Activated T-cell treated with anti-CD3 and anti-CD28 coated beads, Interleukin-2, amount 50 U/mL, for 72 hours (primary cell): ENCODE data around the gene ANTXR1. TPM values are rescaled to one million over a fixed set of nuclear protein-coding genes. Genes with fewer than 3 reads are reported as not detected.

ENCODE experiments used
- ATAC-seq, 2 donors: fragments of 150-1000 bp; cut with Tn5 transposase; replicated peaks in 1 of 2; 2 replicates each; pipeline ENCODE4 v1.10.0; 2021; ENCODE audit warnings: moderate library complexity in 2 of 2, mild to moderate bottlenecking in 1 of 2
- DNase-seq, 2 donors: peaks; one replicate each; pipeline ENCODE4 v3.0.0; 2021 to 2022; ENCODE audit warnings: mixed read lengths in 1 of 2
- H3K27ac Mint-ChIP-seq: one replicate; pipeline ENCODE4 v1.8.0; 2022; ENCODE audit warnings: mild to moderate bottlenecking, moderate library complexity, mixed read lengths
- H3K27me3 Mint-ChIP-seq: one replicate; pipeline ENCODE4 v1.8.0; 2022; ENCODE audit warnings: low read depth, mixed read lengths
- H3K36me3 Mint-ChIP-seq, 2 donors: one replicate each; pipeline ENCODE4 v1.8.0; 2022; ENCODE audit warnings: mixed read lengths in 2 of 2, mild to moderate bottlenecking in 1 of 2; ENCODE audit not compliant: insufficient read depth in 2 of 2
- H3K4me1 Mint-ChIP-seq: one replicate; pipeline ENCODE4 v1.8.0; 2022; ENCODE audit warnings: low read depth, mixed read lengths
- H3K4me3 Mint-ChIP-seq, 2 donors: one replicate each; pipeline ENCODE4 v1.8.0; 2022; ENCODE audit warnings: mild to moderate bottlenecking in 2 of 2, mixed read lengths in 2 of 2, moderate library complexity in 2 of 2
- H3K9me3 Mint-ChIP-seq, 2 donors: one replicate each; pipeline ENCODE4 v1.8.0; 2022; ENCODE audit warnings: mixed read lengths in 2 of 2
- total RNA-seq, 2 donors: library from RNA; stranded (reverse); gene quantifications; one replicate each; pipeline ENCODE4 v1.2.3, GENCODE V29; 2022

Gene ANTXR1
- total RNA-seq, 2 donors from 2014 or later = not detected

DNA sequence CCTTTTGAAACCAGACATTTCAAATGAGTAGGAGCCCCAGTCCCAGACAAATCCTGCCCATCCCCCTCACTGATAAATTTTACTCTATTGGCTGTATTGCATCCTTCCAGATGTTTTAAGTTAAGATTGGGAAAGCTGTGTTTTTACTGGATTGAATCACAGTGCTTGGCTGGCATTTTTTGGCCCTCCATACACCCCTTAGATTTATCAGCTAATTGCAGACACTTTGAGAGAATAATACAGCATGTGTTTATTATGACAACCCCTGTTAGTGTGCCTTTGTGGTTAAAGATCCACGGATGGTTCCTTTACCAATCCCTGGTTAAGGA lies 74.9 kb downstream of the ANTXR1 start:
- Mint-ChIP-seq H3K27ac (no peak overlapping the region), H3K36me3 (no peaks in the 10 kb centered on the region), H3K4me1 (no peaks in the 10 kb centered on the region), H3K9me3 (no peaks in the 10 kb centered on the region), H3K4me3 (no peak overlapping the region), H3K27me3 (peaks cover 67% of the 10 kb centered on the region)
- no peak for ATAC-seq
- no peak for DNase-seq

DNA sequence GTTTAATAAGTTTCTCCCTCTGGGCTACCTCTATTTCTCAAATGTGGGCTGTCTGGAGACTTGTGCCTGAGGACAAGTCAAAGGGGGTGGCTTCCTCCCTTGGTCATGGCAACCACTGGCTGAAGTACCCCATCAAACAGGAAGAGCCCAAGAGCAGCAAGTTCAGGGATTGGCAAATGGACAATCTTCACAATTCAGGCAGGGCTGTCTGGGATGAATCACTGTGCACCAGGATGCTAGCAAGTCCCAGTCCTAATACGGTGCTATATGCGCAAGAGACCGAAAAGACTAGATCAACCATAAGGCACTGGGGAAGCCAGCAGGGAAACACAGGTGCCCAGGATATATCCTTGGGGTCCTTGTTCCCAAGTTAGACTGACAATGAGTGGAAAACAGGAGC lies 75.5 kb downstream of the ANTXR1 start:
- Mint-ChIP-seq H3K27me3 (peaks cover 61% of the 10 kb centered on the region), H3K4me1 (no peaks in the 10 kb centered on the region), H3K36me3 (no peaks in the 10 kb centered on the region), H3K27ac (no peak overlapping the region), H3K9me3 (no peaks in the 10 kb centered on the region), H3K4me3 (no peak overlapping the region)
- DNase-seq (no peak), ATAC-seq (no peak)

DNA sequence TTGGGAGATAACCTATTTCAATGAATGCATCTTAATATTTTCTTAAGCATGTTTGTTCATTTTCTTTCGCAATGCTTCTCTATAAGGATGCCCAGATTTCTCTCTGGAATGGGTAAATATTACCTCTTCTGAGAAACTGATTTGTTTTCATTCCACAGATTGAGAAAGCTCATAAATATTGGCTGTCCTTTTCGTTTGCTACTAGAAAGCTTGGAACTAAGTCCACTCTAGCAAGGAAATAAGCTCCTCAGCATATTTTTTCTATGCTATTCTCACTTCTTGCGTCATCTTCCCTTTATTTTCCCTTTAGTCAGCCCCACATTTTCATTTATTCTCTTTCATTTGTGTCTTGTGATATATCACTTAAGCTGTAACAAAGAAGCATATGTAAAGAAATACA lies 76.3 kb downstream of the ANTXR1 start:
- Mint-ChIP-seq H3K36me3 (no peaks in the 10 kb centered on the region), H3K27ac (no peak overlapping the region), H3K4me1 (no peaks in the 10 kb centered on the region), H3K4me3 (no peak overlapping the region), H3K9me3 (no peaks in the 10 kb centered on the region), H3K27me3 (peaks cover 58% of the 10 kb centered on the region)
- ATAC-seq (no peak), DNase-seq (no peak)

DNA sequence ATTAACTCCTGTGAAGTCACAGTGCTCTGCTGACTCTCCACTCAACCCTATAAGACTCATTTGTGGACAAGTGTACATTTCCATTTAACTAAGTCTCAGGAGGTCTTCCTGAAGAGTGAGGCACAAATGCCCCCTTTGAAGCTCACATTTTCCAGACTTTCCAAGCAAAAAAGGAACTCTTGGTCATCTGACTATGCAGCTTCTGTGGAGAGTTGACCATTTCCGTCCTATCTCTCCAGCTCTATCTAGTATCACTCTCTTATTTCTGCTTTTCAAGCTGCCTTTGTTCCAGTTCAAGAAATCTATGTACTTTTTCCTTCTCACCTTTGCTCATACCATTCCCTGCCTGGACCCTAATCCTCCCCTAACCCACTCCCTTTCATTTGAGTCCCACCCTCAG lies 77.0 kb downstream of the ANTXR1 start:
- Mint-ChIP-seq H3K4me3 (no peak overlapping the region), H3K27ac (no peak overlapping the region), H3K9me3 (no peaks in the 10 kb centered on the region), H3K27me3 (peaks cover 63% of the 10 kb centered on the region), H3K4me1 (no peaks in the 10 kb centered on the region), H3K36me3 (no peaks in the 10 kb centered on the region)
- no peak for ATAC-seq
- no peak for DNase-seq

DNA sequence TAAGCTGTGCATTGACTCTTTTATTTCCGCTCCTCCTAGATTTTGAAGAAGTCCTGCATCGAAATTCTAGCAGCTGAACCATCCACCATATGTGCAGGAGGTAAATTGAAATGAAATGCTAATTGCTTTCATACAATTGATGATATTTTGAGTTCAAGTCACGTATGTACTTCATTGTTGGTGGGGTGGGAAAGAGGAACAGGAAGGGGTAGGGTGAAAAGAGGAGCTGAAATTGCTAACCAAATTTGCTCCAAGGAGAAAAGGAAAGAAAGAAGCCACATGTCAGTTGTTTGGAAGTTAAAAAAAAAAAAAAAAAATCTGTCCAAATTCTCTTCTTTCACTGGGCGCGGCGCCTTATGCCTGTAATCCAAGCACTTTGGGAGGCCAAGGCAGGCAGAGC lies 77.8 kb downstream of the ANTXR1 start:
- Mint-ChIP-seq H3K4me1 (no peaks in the 10 kb centered on the region), H3K27me3 (peaks cover 59% of the 10 kb centered on the region), H3K36me3 (no peaks in the 10 kb centered on the region), H3K9me3 (no peaks in the 10 kb centered on the region), H3K27ac (no peak overlapping the region), H3K4me3 (no peak overlapping the region)
- DNase-seq = no peak
- no peak for ATAC-seq

DNA sequence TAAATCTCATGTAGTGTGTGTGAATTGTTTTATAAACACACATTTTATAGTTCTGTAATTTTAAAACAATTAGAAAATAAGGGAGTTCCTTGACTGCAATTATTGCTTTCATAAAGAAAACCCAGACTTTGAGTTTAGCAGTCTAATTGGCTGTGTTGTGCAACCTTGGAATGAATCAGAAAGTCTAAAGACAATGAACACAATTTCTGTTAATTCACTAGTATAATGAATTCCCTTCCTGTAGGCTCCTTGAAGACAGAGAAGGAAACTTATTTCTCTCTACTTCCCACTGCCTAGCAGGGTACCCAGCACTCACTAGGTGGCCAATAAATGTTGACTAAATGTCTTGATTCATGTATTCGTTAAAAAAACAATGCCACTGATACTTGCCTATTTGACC lies 79.9 kb downstream of the ANTXR1 start:
- H3K9me3 Mint-ChIP-seq = no peaks in the 10 kb centered on the region
- no peaks in the 10 kb centered on the region for H3K36me3 Mint-ChIP-seq
- no peak overlapping the region for H3K4me3 Mint-ChIP-seq
- ATAC-seq (no peak), DNase-seq (no peak)
- H3K27me3 Mint-ChIP-seq = peaks cover 40% of the 10 kb centered on the region
- no peak overlapping the region for H3K27ac Mint-ChIP-seq
- H3K4me1 Mint-ChIP-seq = no peaks in the 10 kb centered on the region

DNA sequence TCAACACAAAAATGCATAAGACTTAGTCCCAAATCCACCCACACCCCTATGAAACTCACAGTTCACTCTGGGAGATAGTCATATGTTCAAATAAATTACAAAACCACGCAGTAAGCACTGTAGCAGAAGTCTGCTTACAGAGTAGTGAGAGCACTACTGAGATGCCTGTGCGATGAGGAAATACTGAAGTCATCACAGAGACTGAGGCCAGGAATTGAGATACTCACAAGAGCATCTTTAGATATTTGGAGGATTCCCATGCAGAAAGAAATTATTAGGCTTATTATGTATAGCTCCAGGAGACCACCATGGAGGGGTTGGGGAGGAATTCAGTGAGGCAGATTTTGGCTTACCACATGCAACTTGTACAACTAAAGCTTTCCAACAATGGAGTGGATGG lies 82.3 kb downstream of the ANTXR1 start:
- ATAC-seq (no peak), DNase-seq (no peak)
- H3K9me3 Mint-ChIP-seq = no peaks in the 10 kb centered on the region
- no peak overlapping the region for H3K27ac Mint-ChIP-seq
- no peak overlapping the region for H3K4me3 Mint-ChIP-seq
- H3K4me1 Mint-ChIP-seq = no peaks in the 10 kb centered on the region
- peaks cover 20% of the 10 kb centered on the region for H3K27me3 Mint-ChIP-seq
- H3K36me3 Mint-ChIP-seq = no peaks in the 10 kb centered on the region

DNA sequence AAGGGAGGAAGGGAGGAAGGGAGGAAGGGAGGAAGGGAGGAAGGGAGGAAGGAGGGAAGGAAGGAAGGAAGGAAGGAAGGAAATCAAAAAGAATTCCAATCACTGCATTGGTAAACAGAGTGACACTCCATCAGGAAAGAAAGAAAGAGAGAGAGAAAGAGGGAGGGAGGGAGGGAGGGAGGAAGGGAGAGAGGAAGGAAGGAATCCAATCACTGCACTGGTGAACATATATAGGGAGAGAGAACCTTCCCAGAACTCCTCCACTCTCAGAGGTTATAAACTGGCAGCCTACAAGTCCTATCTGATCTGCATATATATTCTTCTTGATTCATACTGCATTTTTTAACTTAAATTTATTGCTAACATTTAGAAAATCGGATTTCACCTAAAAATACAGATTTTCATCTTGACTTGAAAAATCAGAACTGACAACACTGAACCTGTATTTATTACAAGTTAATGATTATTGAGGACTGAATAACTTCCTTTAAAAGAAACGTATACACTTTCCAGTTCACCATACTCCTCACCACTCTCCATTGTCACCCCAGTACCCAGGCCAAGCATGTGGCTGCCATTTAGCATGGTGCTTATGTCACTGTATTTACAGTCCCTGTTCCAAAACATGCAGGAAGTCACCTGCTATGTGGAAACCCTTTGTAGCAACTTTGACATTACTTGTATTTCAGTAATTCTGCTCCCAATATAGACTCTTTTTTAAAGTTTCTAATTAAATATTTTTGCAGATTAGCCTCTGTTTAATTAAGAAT lies 83.5 kb downstream of the ANTXR1 start:
- Mint-ChIP-seq H3K36me3 (no peaks in the 10 kb centered on the region), H3K9me3 (no peaks in the 10 kb centered on the region), H3K27ac (no peak overlapping the region), H3K4me1 (no peaks in the 10 kb centered on the region), H3K27me3 (peaks cover 14% of the 10 kb centered on the region), H3K4me3 (no peak overlapping the region)
- no peak for DNase-seq
- ATAC-seq = no peak

DNA sequence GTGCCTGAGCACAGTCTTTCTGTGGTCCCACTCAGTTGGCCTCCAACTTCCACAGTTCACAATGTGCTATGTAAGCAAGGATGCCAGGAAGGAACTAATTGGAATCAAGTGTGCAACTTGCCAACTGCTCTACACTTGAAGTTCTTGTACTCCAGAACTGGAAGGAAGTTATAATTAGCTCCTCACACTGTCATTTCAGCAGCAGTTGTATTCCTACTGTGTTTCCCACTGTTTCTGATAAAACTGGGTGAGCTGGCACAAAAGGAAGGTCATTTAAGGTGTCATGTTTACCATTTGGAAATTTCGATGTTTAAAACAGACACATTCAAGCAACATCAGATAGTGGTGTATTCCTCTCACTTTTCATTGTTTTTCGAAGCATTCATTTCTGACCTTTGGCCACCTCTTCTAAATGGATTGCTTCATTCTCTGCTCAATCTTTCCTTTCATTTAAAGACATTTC lies 84.2 kb downstream of the ANTXR1 start:
- H3K27ac Mint-ChIP-seq = no peak overlapping the region
- no peaks in the 10 kb centered on the region for H3K9me3 Mint-ChIP-seq
- H3K4me3 Mint-ChIP-seq = no peak overlapping the region
- DNase-seq (no peak), ATAC-seq (no peak)
- H3K4me1 Mint-ChIP-seq = no peaks in the 10 kb centered on the region
- peaks cover 14% of the 10 kb centered on the region for H3K27me3 Mint-ChIP-seq
- H3K36me3 Mint-ChIP-seq = no peaks in the 10 kb centered on the region

DNA sequence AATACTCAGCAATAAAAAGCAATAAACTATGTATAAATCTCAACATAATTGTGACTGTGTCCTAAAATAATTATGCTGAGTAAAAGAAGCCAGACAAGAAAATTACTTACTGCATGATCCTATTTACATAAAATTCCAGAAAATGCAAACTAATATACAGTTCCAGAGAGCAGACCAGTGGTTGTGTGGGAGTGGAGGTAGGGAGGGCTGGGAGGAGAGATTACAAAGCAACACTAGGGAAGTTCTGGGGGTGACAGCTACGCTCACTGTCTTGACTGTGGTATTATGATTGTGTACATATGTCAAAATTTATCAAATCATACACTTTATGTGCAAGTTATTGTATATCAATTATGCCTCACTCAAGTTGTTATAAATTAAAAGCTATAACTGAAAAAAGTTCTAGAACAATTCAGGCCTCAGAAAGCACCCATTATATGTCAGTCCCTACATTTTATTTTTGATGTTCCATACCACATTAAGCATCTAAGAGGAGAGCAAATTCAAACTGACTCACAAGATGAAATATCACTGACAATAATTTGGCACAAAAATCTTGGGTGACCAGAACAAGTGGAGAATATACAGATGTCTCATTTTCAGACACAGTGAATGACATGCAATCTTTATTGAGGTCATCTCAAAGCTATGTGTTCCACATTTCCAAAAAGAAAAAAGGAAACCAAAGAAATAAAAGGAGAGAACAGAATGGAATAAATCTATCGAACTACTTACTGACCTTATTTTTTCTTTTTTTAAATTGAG lies 85.1 kb downstream of the ANTXR1 start:
- H3K4me3 Mint-ChIP-seq = no peak overlapping the region
- H3K27me3 Mint-ChIP-seq = peaks cover 14% of the 10 kb centered on the region
- no peaks in the 10 kb centered on the region for H3K9me3 Mint-ChIP-seq
- no peaks in the 10 kb centered on the region for H3K4me1 Mint-ChIP-seq
- no peak overlapping the region for H3K27ac Mint-ChIP-seq
- no peak for DNase-seq
- ATAC-seq = no peak
- H3K36me3 Mint-ChIP-seq = no peaks in the 10 kb centered on the region

DNA sequence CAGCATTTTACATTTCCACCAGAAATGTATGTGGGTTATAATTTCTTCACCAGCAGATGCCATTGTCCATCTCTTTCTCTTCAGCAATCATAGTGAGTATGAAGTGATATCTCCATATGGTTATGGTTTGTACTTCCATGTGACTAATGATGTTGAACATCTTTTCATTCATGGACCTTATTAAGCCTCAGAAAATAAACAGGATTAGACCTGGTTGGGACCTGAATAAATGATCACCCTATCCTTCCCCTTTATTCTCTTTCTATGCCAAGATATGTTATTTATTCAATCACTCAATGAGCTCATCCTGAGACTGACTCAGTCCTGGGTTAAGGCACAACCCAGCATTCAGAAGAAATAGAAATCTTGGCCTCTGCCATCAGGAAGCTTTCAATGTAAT lies 86.6 kb downstream of the ANTXR1 start:
- H3K27me3 Mint-ChIP-seq = peaks cover 7% of the 10 kb centered on the region
- DNase-seq = no peak
- H3K36me3 Mint-ChIP-seq = no peaks in the 10 kb centered on the region
- H3K4me3 Mint-ChIP-seq = no peak overlapping the region
- ATAC-seq = no peak
- no peaks in the 10 kb centered on the region for H3K9me3 Mint-ChIP-seq
- no peak overlapping the region for H3K27ac Mint-ChIP-seq
- H3K4me1 Mint-ChIP-seq = no peaks in the 10 kb centered on the region

DNA sequence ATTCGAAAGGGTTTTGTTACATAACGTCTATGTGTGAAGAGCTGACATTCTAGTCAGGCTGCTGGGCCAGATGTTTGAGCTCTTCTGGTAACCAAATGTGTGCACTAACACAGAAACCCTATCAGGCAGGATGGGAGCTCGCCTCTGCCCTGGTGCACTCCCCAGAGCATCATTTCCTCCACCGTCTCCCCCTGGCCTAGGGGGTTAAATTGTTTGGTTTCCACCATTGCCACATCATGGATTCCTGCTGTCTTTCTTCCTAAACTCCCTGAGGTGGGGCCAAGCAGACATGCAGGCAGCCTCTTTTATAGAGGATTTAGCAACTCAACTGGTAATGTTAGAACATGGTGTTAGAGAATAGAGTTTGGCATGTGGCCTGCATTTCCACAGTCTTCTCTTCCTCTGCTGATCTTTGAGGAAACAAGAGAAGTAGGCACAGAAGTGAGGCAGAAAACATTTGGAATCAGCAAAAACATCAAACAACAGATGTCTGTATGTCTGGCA lies 87.3 kb downstream of the ANTXR1 start:
- Mint-ChIP-seq H3K4me1 (no peaks in the 10 kb centered on the region), H3K4me3 (no peak overlapping the region), H3K27me3 (peaks cover 2% of the 10 kb centered on the region), H3K36me3 (no peaks in the 10 kb centered on the region), H3K27ac (no peak overlapping the region), H3K9me3 (no peaks in the 10 kb centered on the region)
- DNase-seq = no peak
- no peak for ATAC-seq

DNA sequence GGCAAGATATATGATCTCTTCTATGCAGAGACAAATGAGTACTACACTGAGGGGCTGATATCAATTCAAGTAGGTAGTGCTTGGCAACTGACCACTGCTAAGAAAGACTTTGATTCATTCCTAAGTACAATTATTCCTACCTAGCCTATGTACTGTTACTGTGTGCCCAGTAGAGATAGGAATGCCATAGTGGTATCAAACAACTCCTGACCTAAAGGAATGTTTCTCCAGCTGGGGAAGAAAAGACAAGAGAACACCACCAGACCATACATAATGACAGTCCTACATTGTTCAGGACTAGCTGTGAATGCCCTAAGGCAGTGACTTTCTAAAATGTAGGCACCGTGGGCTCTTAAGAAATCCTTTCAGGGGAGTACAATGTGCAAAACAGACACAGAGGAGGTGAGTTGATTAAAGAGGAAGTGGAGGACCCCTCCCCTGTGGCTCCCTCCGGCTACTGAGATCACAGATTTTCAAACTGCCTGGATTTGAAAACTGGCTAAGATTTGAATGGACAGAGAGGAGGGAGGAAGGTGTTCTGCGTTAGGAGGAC lies 89.1 kb downstream of the ANTXR1 start:
- Mint-ChIP-seq H3K27ac (no peak overlapping the region), H3K36me3 (no peaks in the 10 kb centered on the region), H3K4me1 (no peaks in the 10 kb centered on the region), H3K27me3 (peaks cover 15% of the 10 kb centered on the region), H3K9me3 (no peaks in the 10 kb centered on the region), H3K4me3 (no peak overlapping the region)
- ATAC-seq = no peak
- no peak for DNase-seq
